K562 (cell line): ENCODE data around the gene ESPN. TPM values are rescaled to one million over a fixed set of nuclear protein-coding genes. Genes with fewer than 3 reads are reported as not detected.

Experiments used
- ATAC-seq: fragments of 200-7000 bp; cut with Tn5 transposase; 3 replicates; pipeline ENCODE4 v1.9.1; 2020; ENCODE audit warnings: moderate library complexity
- BruUV-seq: library from RNA; stranded (reverse); fragments of 400-500 nt; replicated peaks from 2 replicates; lab custom pipeline; 2021; lab: Mats Ljungman, UMichigan
- CTCF ChIA-PET: fragments of 300-600 bp; formaldehyde crosslinking; extraction: SDS; loops from one replicate; lab custom pipeline; 2021; ENCODE audit warnings: low intra/inter-chr PET ratio; lab: Yijun Ruan, JAX
- POLR2A ChIA-PET: fragments of 300-600, 350-650 bp; sonication (Branson Sonifier 250); formaldehyde crosslinking; extraction: SDS; loops from one replicate; lab custom pipeline; 2021; ENCODE audit warnings: antibody characterized with exemption, inconsistent platforms; lab: Yijun Ruan, JAX
- DNase-seq, 4 experiments: peaks; one replicate each; pipeline versions ENCODE4 v3.0.0 to v3.0.0-alpha.2; 2011 to 2018; ENCODE audit warnings: low spot score in 3 of 4, mixed read lengths in 3 of 4; ENCODE audit errors: extremely low read depth in 1 of 4
- FAIRE-seq: peaks from 2 replicates; lab custom pipeline; 2011; peaks lifted over from hg19 to GRCh38; lab: Jason Lieb, UNC
- H2AFZ ChIP-seq: 2 replicates; pipeline ENCODE4 v1.6.0; 2011; ENCODE audit warnings: low read depth, low read length, control low read depth, inconsistent platforms
- H3K27ac ChIP-seq: fragments of 200-600 bp; 3 replicates; pipeline ENCODE4 v1.8.0; 2011; ENCODE audit warnings: low read depth, mild to moderate bottlenecking, control low read depth, inconsistent platforms, low read length, moderate library complexity, mixed read lengths; ENCODE audit errors: extremely low read depth
- H3K27me3 ChIP-seq, 2 experiments: fragments of 300-600 bp in 1 of 2; 2 replicates in 1 of 2; 3 replicates in 1 of 2; pipeline versions ENCODE4 v1.6.0 to v1.8.0; 2011; ENCODE audit warnings: inconsistent platforms in 2 of 2, low read length in 2 of 2, mild to moderate bottlenecking in 1 of 2, mixed read lengths in 1 of 2, moderate library complexity in 1 of 2; ENCODE audit not compliant: control insufficient read depth in 2 of 2, insufficient read depth in 2 of 2
- H3K36me3 ChIP-seq: fragments of 300-600 bp; 3 replicates; pipeline ENCODE4 v1.8.0; 2011; ENCODE audit warnings: mild to moderate bottlenecking, low read length, inconsistent platforms; ENCODE audit not compliant: control insufficient read depth, insufficient read depth
- H3K4me1 ChIP-seq, 2 experiments: fragments of 200-600 bp in 1 of 2; replicated peaks in 1 of 2; 2 replicates in 1 of 2; 3 replicates in 1 of 2; pipeline versions ENCODE4 v1.5.1 to v1.8.0; 2011; ENCODE audit warnings: inconsistent platforms in 2 of 2, low read length in 2 of 2, mild to moderate bottlenecking in 1 of 2, mixed read lengths in 1 of 2, moderate library complexity in 1 of 2; ENCODE audit not compliant: control insufficient read depth in 2 of 2, insufficient read depth in 2 of 2
- H3K4me2 ChIP-seq: 2 replicates; pipeline ENCODE4 v1.6.1; 2011; ENCODE audit warnings: low read length, control low read depth, inconsistent platforms, mixed read lengths; ENCODE audit not compliant: insufficient read depth
- H3K4me3 ChIP-seq: fragments of 200-600 bp; sonication (generic), shearing (Covaris generic); 2 replicates; pipeline ENCODE4 v1.5.1; 2016; ENCODE audit warnings: control low read depth, inconsistent platforms
- H3K79me2 ChIP-seq: fragments of 200-600 bp; 3 replicates; pipeline ENCODE4 v1.8.0; 2011; ENCODE audit warnings: low read length, inconsistent platforms; ENCODE audit not compliant: control insufficient read depth, insufficient read depth
- H3K9ac ChIP-seq, 2 experiments: 2 replicates each; pipeline versions ENCODE4 v1.6.0 to v1.6.1; 2011; ENCODE audit warnings: low read depth in 2 of 2, low read length in 2 of 2, control low read depth in 1 of 2, inconsistent platforms in 1 of 2, mild to moderate bottlenecking in 1 of 2, mixed read lengths in 1 of 2; ENCODE audit not compliant: insufficient read depth in 1 of 2
- H3K9me1 ChIP-seq: one replicate; pipeline ENCODE4 v1.6.0; 2011; ENCODE audit warnings: inconsistent platforms, mild to moderate bottlenecking, low read length, moderate library complexity; ENCODE audit not compliant: control insufficient read depth, insufficient read depth
- H3K9me3 ChIP-seq: replicated peaks from 2 replicates; pipeline ENCODE4 v1.5.1; 2011; ENCODE audit warnings: low read depth, low read length, inconsistent platforms; ENCODE audit not compliant: control insufficient read depth, insufficient read depth
- H4K20me1 ChIP-seq: replicated peaks from 2 replicates; pipeline ENCODE4 v1.6.1; 2011; ENCODE audit warnings: low read length, inconsistent platforms, mixed read lengths; ENCODE audit not compliant: control insufficient read depth, insufficient read depth
- BMI1 ChIP-seq: fragments of 150-350 bp; IDR thresholded peaks from 2 replicates; pipeline ENCODE4 v1.6.1; 2014; ENCODE audit warnings: low read length
- DMBX1 ChIP-seq: fragments of 250-450 bp; sonication (Bioruptor Pico); IDR thresholded peaks from 2 replicates; pipeline ENCODE4 v1.8.0; 2022; ENCODE audit warnings: inconsistent platforms, mild to moderate bottlenecking, moderate library complexity, borderline replicate concordance
- EZH2 ChIP-seq: IDR thresholded peaks from 2 replicates; pipeline ENCODE4 v1.6.1; 2012; ENCODE audit warnings: low read depth, mild to moderate bottlenecking, inconsistent platforms, low read length, borderline replicate concordance
- FOS ChIP-seq: IDR thresholded peaks from 3 replicates; pipeline ENCODE4 v1.6.1; 2011; ENCODE audit not compliant: insufficient read length; ENCODE audit errors: extremely low read depth
- KDM1A ChIP-seq, 2 experiments: fragments of 450-650 bp; IDR thresholded peaks; 2 replicates each; pipeline ENCODE4 v1.6.1; 2016; ENCODE audit warnings: mild to moderate bottlenecking in 2 of 2
- MYC ChIP-seq, 2 experiments: fragments of 250-450 bp in 1 of 2; sonication (Bioruptor Pico) in 1 of 2; IDR thresholded peaks; 2 replicates each; pipeline versions ENCODE4 v1.5.1 to v1.6.1; 2012 to 2021; ENCODE audit warnings: low read depth in 2 of 2, borderline replicate concordance in 1 of 2, improper control_type of control experiment in 1 of 2, low read length in 1 of 2, mild to moderate bottlenecking in 1 of 2, moderate library complexity in 1 of 2
- NRF1 ChIP-seq, 2 experiments: fragments of 450-650 bp; IDR thresholded peaks in 1 of 2; conservative IDR thresholded peaks in 1 of 2; 2 replicates each; pipeline ENCODE4 v1.6.1; 2014; ENCODE audit warnings: mild to moderate bottlenecking in 2 of 2
- RAD21 ChIP-seq, 2 experiments: fragments of 250-450 bp in 1 of 2; fragments of 450-650 bp in 1 of 2; sonication (Bioruptor Pico) in 1 of 2; formaldehyde crosslinking in 1 of 2; IDR thresholded peaks in 1 of 2; conservative IDR thresholded peaks in 1 of 2; 2 replicates each; pipeline versions ENCODE4 v1.4.0 to v1.8.0; 2020 to 2022; ENCODE audit warnings: mild to moderate bottlenecking in 2 of 2, moderate library complexity in 1 of 2
- ZZZ3 ChIP-seq: fragments of 450-650 bp; IDR thresholded peaks from 2 replicates; pipeline ENCODE4 v1.6.1; 2016; ENCODE audit warnings: antibody characterized with exemption, mild to moderate bottlenecking, moderate library complexity
- WGBS: fragments of 100-300 bp; shearing (Covaris generic); methylation state at CpG from one replicate; pipeline ENCODE4 v1.1.6; 2016; ENCODE audit warnings: low coverage, mixed read lengths; ENCODE audit not compliant: insufficient coverage; ENCODE audit errors: missing lambda C conversion rate; 5-methylcytosine and 5-hydroxymethylcytosine counted together
- in situ Hi-C: fragments of 300-500 bp; cut with MboI; formaldehyde crosslinking; loops from 4 replicates; pipeline ENCODE4 v1.15.0; 2018; ENCODE audit warnings: inconsistent platforms, mixed read lengths
- intact Hi-C: fragments of 100-400 bp; cut with micrococcal nuclease; formaldehyde crosslinking; loops from 2 replicates; pipeline ENCODE4 v1.14.2; 2022
- polyA plus RNA-seq, 8 experiments: library from polyadenylated mRNA; depleted of rRNA in 4 of 8; stranded (reverse) in 5 of 8; unstranded in 3 of 8; fragments of >200 nt; fragmentation: Nextera tagmentation in 2 of 8; fragmentation: Illumina TruSeq in 1 of 8; extraction: Ambion mirVana in 2 of 8; extraction: Trizol in 1 of 8; gene quantifications; 2 replicates each; pipeline versions ENCODE4 v1.2.1 to v1.2.3, GENCODE V29; 2011 to 2014; ENCODE audit warnings: inconsistent platforms in 1 of 8, missing spikeins in 1 of 8
- total RNA-seq, 7 experiments: library from RNA; depleted of rRNA in 6 of 7; stranded (reverse); fragments of >200 nt in 6 of 7; fragmentation: Illumina TruSeq in 2 of 7; extraction: Trizol in 2 of 7; gene quantifications; 2 replicates each; pipeline versions ENCODE4 v1.2.1 to v1.2.3, GENCODE V29; 2011 to 2021; ENCODE audit warnings: low replicate concordance in 1 of 7
- TF ChIP-seq, protein P1 (sequence below), 2 experiments: fragments of 450-650 bp; formaldehyde crosslinking in 1 of 2; IDR thresholded peaks; 2 replicates each; pipeline versions ENCODE4 v1.4.0 to v1.6.1; 2014 to 2020; ENCODE audit warnings: mild to moderate bottlenecking in 2 of 2, borderline replicate concordance in 1 of 2, low read depth in 1 of 2
- TF ChIP-seq, protein P2 (sequence below): sonication (generic); formaldehyde crosslinking; IDR thresholded peaks from 2 replicates; pipeline ENCODE4 v1.9.0; 2022; ENCODE audit warnings: mild to moderate bottlenecking, missing genetic modification reagents

ESPN gene
- total and polyA plus RNA-seq, 9 of the 15 experiments (the other 6 are each of a cell fraction or from before 2014, with no cell fraction given): 0.07 to 1.2 (median 0.45) TPM; not detected in 3

DNA sequence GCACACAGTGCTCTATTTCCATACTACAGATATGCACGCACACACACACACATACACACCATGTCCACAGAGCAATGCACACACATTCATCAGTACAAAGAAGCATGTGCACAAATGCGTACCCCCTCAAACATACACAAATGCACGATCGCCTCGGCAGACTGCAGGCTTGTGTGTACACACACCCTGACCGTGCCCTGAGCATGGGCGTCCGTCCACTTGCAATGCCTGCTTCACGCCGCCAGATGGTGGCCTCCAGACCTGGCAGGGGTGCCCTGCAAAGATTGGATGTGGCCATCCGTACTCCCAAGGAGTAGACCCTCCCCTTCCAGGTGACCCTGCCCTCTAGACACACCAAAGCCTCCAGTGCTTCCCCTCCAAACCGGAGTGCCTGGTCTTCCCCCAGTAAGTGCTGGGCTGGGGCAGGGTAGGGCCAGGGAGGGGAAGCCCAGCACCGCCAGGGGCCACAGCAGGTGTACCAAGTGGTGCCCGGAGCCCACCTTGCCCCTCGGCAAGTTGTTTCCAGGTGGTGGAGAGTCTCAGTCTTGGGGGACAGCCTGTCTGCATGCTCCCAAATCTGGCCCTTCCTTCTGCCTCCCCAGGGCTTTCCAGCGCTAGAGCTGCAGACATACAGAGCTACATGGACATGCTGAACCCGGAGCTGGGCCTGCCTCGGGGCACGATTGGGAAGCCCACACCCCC lies 20.6 kb downstream of the ESPN start:
- CTCF ChIA-PET: interaction anchor here (1.1 kb wide), 1 partner anchor 201 kb away, joined by 4 read pairs; no protein-coding TSS in a partner anchor
- DNase-seq (peak in 2 of 4 experiments; percentile 39 to 64), ATAC-seq (peak; percentile 53), FAIRE-seq (peak; percentile 80)
- Histone ChIP-seq H3K9me3 (no peaks in the 10 kb centered on the region), H4K20me1 (peaks cover 33% of the 10 kb centered on the region), H3K79me2 (no peaks in the 10 kb centered on the region), H3K36me3 (no peaks in the 10 kb centered on the region; the same call in 2 of the 3 replicates), H3K4me1 (peaks cover 0 to 57% of the 10 kb centered on the region in 2 experiments; a peak in 2 of 5 replicates), H2AFZ (no peak overlapping the region), H3K27ac (no peak overlapping the region), H3K4me2 (no peak overlapping the region), H3K27me3 (peaks cover 43 to 76% of the 10 kb centered on the region in 2 experiments; a peak in 4 of 5 replicates), H3K9me1 (peaks cover 5% of the 10 kb centered on the region), H3K4me3 (no peak overlapping the region), H3K9ac (no peak overlapping the region)
- in situ Hi-C loops: no loop called here
- POLR2A ChIA-PET: interaction anchor here (0.7 to 1.4 kb wide), 2 partner anchors 12 to 440 kb away, joined by 3 to 4 read pairs; no protein-coding TSS in a partner anchor
- intact Hi-C loops: no loop called here
- no TSS peak for BruUV-seq
- WGBS: 9% methylated on average over 19 of the region's 19 CpGs
- TF ChIP-seq, protein P1, sequence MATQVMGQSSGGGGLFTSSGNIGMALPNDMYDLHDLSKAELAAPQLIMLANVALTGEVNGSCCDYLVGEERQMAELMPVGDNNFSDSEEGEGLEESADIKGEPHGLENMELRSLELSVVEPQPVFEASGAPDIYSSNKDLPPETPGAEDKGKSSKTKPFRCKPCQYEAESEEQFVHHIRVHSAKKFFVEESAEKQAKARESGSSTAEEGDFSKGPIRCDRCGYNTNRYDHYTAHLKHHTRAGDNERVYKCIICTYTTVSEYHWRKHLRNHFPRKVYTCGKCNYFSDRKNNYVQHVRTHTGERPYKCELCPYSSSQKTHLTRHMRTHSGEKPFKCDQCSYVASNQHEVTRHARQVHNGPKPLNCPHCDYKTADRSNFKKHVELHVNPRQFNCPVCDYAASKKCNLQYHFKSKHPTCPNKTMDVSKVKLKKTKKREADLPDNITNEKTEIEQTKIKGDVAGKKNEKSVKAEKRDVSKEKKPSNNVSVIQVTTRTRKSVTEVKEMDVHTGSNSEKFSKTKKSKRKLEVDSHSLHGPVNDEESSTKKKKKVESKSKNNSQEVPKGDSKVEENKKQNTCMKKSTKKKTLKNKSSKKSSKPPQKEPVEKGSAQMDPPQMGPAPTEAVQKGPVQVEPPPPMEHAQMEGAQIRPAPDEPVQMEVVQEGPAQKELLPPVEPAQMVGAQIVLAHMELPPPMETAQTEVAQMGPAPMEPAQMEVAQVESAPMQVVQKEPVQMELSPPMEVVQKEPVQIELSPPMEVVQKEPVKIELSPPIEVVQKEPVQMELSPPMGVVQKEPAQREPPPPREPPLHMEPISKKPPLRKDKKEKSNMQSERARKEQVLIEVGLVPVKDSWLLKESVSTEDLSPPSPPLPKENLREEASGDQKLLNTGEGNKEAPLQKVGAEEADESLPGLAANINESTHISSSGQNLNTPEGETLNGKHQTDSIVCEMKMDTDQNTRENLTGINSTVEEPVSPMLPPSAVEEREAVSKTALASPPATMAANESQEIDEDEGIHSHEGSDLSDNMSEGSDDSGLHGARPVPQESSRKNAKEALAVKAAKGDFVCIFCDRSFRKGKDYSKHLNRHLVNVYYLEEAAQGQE (IDR thresholded peaks at IDR 0.05; ENCODE audit: borderline replicate concordance): 0 out of 2 replicates have a peak, but pooled peaks have one; percentile 23
- TF ChIP-seq, protein P1 (CRISPR knock-in tag; IDR thresholded peaks at IDR 0.05; ENCODE audit: low read depth): no peak
- TF ChIP-seq BMI1 (no peak), EZH2 (peak; percentile 37; the same call in 1 of the 2 replicates), ZZZ3 (no peak), DMBX1 (no peak), NRF1 (conservative IDR thresholded peaks at IDR 0.05 in 1 of 2, IDR thresholded peaks at IDR 0.05 in 1 of 2) (peak in 1 of 2 experiments; percentile 38; a peak in 1 of 4 replicates), MYC (IDR thresholded peaks at IDR 0.05; ENCODE audit: low read depth, low read length) (0 out of 2 replicates have a peak, but pooled peaks have one; percentile 22), MYC (CRISPR knock-in tag; IDR thresholded peaks at IDR 0.05; ENCODE audit: borderline replicate concordance, low read depth) (no peak), RAD21 (CRISPR knock-in tag; conservative IDR thresholded peaks at IDR 0.05 in 1 of 2, IDR thresholded peaks at IDR 0.05 in 1 of 2) (peak in 1 of 2 experiments; percentile 65; a peak in 2 of 4 replicates), KDM1A (IDR thresholded peaks at IDR 0.05) (0 out of 4 replicates have a peak, but pooled peaks of 1 of the 2 experiments have one; percentile 40), FOS (no peak)
- TF ChIP-seq, protein P2, sequence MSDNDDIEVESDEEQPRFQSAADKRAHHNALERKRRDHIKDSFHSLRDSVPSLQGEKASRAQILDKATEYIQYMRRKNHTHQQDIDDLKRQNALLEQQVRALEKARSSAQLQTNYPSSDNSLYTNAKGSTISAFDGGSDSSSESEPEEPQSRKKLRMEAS (CRISPR knock-in tag): peak; percentile 56
